ENCODE measurements around the gene NSUN5. TPM values are rescaled to one million over a fixed set of nuclear protein-coding genes. Genes with fewer than 3 reads are reported as not detected.
A peak's percentile ranks its signal among the peaks of the same experiment; 100 is the strongest.
"Not testable (repeated sequence)": the region's sequence is repeated elsewhere in the genome, so short reads cannot be mapped to it uniquely, and the experiment has no call there.

Gene NSUN5
- total RNA-seq, result 19.1 TPM
- long read RNA-seq, transcript NSUN5-204 (10 exons, 1,663 nt), result major isoform, 97 of 123 reads
- long read RNA-seq, partial matches to known transcripts, result 7 of 123 reads
- long read RNA-seq, other reads (novel, unspliced or antisense), result 16 of 123 reads

DNA sequence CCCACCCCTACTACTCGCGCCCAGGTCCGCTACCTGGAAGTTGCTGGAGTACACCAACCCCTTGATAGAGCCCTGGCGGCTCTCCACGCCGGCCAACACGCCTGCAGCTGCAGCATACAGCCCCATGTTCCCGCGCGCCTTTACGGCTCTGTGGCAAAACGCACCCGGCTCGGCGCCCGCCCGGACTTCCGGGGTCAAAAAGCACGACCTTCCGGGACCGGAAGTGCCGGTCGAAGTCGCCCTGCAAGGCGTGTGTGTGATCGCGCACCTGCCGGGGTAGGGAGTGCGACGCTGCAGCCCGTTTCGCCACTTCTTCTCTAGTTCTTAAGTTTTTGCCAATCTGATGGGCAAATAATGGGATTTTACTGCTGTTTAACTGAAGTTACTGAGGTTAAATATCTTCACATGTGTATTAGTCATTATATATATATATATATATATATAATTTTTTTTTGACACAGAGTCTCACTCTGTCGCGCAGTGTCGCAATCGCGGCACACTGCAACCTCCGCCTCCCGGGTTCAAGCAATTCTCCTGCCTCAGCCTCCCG, at the start of gene NSUN5:
Gene NSUN5 (minus strand): TSS at position 162 of the 550 bp plus-strand sequence. CDS start 36 bp downstream, at position 126.
- DNase-seq (ENCODE audit: low spot score), result peak; percentile 96

DNA sequence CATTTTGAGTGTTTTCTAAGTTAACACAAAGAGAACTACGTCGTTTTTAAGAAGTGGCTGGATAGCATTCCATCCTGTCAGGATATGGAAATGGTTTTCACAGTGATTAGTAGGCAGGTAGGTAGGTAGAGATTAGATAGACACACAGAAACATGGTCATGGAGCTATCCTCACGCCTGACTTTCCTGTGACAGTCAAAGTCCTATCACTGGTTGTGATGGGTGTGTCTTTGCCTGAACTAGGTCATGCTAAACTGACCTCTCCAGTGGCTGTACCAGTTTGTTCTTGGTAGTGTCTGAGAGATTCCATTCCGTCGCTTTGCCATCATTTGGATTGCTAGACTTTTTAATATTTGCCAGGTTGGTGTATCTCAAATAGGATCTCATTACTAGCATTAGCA, 47.5 kb upstream of the NSUN5 start:
- no peak for DNase-seq (ENCODE audit: low spot score)

DNA sequence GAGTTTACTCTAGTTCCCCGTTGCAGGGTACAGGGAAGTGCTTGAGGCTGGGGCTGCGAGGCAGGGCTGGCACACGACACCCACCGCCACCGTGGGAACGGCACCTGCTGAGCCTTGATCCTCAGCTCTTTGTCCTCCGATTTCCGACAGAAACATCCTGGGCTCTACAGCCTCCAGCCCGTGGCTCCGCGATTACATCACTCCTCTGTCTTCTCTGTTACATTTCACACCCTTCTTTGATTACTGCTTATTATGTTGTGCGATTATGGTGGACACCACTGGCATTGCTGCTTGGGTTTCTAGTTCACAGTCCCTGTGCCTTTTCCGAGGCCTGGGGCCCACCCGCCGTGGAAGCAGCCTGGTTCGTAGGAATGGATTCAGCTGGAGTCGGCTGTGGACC, 46.2 kb upstream of the NSUN5 start:
- no peak for DNase-seq (ENCODE audit: low spot score)

DNA sequence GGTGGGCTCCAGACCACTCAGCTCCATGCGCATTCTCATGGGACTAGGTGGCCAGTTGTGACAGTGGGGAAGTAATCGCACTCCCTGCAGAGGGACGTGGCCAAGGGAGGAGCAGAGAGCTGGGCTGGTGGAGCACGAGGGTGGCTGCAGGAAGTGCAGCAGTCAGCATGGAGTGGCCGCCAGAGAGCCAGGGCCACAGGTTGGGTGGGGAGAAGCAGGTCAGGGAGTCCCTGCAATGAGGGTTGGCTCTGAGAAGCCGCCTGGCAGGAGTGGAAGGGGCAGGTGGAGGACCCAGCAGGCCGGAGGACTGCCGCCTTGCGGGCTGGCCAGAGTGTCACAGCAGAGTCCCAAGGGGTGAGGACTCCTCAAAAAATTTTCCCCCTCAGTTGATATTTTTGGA, 45.6 kb upstream of the NSUN5 start:
- DNase-seq (ENCODE audit: low spot score), result no peak

DNA sequence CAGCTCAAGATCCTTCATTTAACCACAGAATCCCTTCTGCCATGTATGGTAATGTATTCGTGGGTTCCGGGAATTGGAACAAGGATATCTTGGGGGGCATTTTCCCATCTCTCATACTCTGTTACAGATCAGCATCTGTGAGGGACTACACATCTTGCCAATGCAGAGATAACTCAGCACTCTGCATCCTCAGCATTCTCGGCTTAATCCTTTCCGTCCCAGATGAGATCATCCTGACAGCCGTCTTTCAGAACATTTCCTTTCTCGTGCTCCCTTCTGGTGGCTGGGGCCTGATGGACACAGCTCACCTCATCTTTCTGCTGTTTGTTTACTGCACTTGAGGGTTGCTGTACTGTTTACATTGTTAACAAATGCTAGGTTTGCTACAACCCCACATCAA, 44.6 kb upstream of the NSUN5 start:
- DNase-seq (ENCODE audit: low spot score), result no peak

DNA sequence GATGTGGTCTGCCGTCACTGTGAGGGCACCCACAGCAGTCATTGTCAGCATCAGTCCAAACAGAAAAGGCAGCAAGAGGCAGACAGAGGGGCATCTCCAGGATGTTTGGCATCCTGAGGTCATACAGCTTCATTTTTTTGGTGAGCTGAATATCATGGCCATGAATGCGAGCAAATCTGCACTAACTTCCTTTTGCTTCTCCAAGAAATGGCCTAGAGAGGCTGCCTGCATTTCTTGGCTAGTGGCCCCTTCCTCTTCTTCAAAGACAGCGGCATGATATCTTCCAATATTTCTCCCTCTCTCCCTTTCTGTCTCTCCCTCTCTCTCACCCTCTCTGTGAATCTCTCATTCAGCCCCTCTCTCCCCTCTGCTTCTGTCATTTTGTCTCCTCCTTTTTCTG, 44.2 kb upstream of the NSUN5 start:
- no peak for DNase-seq (ENCODE audit: low spot score)

DNA sequence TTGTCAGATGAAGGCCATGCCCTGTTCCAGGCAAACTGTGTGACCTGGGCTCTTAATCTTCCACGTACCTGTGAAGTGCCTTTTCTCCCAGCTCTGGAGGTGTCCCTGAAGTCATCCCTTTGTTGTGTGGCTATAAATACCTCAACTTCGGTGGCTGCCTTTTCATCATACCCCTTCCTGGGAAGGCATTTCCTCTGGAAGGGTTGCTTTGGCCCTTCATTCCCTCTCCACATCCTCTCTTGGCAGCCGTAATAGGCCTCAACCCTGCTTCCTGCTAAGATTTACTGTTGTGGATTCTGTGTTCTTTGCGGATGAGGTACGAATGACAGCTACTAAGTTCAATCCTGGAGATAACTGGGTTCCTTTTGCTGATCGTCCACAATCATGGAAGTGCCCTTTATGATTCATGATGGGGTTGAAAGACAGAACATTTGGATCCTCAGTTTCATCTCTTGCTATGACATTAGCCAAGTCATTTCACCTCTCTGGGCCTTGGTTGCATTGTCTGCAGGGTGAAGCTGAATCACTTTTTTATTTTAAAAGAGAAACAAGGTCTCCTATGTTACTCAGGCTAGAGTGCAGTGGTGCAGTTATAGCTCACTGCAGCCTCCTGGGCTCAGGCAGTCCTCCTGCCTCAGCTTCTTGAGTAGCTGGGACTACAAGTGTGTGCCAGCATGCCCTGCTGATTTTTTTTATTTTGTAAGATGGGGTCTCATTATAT, 43.0 kb upstream of the NSUN5 start:
- DNase-seq (ENCODE audit: low spot score), result no peak

DNA sequence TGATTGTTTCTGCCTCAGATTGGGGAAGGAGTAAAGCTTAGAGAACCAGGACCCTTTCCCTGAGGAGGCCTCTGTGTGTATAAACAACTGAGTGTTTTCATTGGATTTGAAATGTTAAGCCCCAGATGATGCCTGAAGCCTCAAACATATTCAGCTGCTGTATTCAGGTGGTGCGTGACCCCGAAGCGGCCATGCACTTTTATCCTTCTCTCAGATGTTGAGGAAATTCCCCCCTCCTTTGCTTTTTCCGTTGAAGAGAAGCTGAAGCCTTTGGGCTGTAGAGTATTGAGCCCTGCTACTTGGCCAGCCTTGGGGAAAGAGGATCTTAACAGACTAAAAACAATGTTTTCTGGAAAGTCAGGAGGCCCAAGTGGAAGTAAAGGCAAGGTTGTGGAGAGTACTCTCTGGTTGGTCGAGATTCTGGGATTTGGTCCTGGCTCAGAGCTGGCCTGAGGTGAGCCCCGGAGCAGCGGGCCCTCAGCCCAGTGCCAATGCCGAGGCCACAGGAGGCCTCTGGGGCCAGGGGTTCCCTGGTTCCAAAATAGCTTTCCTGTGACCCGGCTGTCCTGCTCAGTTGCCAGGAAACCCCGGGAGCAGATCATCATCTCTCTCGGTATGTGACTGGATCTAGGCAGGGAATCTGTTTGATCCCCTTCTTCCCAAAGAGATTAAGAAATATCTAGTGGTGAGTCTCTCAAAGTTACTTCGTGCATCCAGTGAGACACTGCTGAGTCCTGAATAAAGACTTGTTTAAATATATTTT, 41.9 kb upstream of the NSUN5 start:
- no peak for DNase-seq (ENCODE audit: low spot score)

DNA sequence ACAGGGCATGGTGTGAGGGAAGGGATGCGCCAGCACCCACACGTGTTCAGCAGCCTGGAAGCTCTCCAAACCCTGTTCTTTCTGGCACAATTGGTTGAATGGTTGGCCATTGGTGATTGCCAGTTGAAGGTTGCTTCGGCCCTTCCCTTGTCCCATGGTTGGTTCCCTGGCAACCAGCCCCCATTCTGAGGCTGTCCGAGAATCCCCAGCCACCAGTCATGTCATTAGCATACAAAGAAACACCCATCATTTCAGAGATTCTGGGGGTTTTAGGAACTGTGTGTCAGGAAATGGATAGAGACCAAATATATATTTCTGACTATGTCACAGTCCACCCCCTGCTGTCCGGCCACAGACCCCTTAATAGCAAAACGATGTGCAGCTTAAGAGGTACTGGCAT, 41.1 kb upstream of the NSUN5 start:
- DNase-seq (ENCODE audit: low spot score), result no peak

DNA sequence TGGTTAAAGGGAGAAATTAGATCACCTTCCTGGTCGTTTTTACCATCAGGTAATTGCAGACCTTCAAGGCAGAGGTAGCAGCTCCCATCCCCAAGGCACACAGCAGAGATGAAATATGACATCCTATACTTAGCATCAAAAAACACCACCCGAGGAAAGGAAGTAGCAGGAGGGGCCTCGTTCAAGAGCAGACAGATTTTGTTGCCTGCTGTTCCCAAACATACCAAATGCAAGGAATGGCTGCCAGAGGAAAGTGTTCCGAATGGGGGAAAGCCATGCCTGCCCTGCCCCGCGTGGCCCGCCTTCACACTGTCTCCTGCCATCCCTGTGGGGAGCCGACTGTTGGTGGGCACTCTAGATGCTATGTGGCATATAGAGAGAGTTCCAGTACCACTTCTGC, 37.3 kb upstream of the NSUN5 start:
- no peak for DNase-seq (ENCODE audit: low spot score)

DNA sequence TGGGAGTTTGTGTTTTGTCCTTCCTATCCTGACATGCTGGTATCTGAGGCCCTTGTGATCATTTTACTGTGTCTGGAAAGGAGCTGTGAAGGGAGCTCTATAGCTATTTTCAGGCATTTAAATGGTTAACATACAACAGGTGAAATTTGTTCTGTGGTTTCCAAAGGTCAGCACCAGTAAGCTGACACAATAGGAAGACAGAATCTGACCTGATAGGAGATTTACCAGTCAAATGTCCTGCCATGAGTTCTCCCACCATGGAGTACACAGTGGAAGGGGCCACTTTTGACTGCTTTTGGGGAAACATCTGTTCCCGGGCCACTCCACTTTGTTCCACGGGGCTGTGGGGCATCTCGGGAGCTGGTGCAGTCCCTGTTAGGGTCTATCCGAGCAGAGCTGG, 36.9 kb upstream of the NSUN5 start:
- DNase-seq (ENCODE audit: low spot score), result no peak

DNA sequence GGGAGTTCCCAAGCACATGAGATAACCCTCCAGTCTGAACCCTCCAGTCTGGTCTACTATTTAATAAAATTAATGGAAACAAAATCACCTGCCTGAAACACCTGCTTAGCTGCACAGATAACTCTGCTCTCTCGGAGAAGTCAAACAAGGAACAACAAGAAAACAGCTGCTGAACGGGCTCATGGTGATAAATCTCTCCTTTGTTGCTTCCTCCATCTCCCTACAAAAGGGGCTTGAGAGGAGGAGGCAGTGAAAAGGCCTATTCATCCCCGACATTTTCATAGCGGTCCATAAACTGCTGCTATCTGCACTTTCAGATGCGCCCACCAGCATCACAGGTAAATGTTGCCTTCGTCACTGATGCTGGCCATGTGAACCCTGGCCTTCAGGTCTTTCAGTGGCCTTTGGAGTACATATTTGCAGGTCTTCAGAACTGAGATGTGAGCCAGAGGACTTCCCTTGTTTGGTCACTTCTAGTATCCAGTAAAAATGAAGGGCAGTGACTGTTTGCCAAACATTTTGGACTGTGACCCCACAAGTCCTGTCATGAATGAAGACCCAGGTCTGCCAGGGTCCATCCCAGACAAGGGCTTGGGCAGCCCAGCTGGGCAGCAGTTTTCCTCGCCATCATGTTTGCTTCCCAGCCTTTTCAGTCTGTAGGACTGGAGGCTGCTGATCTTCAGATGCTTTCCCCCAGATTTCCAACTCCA, 35.2 kb upstream of the NSUN5 start:
- no peak for DNase-seq (ENCODE audit: low spot score)

DNA sequence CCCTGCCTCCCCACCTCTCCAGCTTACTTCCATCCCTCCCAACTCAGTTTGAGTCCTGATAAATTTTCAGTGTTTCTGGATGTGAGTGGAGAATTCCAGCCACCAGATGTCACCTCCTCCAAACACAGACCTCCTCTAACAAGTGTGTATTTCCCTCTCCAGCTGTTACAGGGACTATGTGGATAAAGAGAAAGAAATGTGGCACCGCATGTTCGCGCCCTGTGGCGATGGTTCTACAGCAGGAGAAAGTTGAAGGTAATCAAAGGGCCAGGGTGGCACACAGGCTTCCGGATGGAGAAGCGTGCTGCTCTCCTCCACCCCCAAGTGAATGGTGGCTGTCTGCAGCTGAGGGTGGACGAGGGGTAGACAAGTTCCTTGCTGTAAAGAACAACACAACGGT, 34.0 kb upstream of the NSUN5 start:
- no peak for DNase-seq (ENCODE audit: low spot score)

DNA sequence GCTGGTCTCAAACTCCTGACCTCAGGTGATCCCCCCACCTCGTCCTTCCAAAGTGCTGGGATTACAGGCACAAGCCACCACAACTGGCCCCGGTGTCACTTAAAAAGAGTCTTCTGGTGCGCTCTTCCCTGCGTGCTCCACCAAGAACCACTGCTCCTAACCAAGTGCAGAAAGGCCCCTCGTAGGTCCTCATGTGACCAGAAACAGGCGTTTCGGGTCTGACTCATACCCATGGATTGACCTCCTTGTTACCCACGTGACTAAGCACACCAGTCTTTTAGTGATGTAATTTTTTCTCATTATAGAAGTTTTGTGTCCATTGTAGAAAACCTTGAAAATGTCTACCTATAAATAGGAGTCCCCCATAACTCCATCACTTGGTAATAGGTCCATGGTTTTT, 33.3 kb upstream of the NSUN5 start:
- DNase-seq (ENCODE audit: low spot score), result no peak

DNA sequence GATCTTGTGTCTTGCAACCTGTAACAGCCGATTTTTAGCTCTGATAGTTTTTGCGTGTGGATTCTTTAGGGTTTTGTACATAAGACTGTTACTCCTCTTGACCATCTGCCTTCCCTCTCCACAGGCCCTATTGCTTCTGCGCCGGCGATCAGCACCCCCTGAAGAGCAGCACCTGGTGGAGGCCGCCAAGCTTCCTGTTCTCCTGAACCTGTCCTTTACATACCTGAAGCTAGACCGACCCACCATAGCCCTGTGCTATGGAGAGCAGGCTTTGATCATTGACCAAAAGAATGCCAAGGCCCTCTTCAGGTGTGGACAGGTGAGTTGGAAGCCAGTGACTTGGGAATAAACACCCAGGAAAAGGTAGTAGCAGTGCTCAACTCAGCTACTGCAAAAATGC, 31.9 kb upstream of the NSUN5 start:
- DNase-seq (ENCODE audit: low spot score), result no peak

DNA sequence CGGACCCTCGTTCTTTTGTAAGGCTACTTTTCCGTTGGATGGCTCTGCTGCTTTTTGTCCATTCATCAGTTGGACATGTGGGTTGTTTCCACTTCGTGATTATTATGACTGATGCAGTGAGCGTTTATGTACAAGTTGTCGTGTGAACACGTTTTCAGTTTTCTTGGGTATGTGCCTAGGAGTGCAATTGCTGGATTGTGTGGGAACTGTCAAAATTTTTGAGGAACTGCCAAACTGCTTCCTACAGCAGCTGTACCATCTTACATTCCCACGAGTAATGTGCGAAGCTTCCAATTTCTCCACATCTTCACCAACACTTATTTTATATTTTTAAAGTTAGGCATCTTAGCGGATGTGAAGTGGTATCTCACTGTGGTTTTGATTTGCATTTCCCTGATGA, 29.7 kb upstream of the NSUN5 start:
- no peak for DNase-seq (ENCODE audit: low spot score)

DNA sequence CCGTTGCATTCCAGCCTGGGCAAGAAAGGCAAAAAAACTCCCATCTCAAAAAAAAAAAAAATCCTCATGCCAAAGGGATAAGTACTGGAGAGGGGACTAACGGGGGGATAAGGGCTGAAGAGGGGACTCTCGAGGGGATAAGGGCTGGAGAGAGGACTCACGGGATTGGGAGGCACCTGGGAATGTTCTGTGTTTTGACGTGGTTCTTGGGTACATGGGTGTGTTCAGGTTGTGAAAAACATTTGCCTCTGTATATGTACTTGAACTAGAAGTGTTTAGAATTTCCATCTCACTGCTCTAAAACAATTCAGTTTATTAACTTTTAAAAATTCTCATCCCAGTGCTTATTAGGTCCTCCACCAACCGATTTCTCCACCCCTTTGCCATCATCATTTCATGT, 23.8 kb upstream of the NSUN5 start:
- DNase-seq (ENCODE audit: low spot score), result no peak

DNA sequence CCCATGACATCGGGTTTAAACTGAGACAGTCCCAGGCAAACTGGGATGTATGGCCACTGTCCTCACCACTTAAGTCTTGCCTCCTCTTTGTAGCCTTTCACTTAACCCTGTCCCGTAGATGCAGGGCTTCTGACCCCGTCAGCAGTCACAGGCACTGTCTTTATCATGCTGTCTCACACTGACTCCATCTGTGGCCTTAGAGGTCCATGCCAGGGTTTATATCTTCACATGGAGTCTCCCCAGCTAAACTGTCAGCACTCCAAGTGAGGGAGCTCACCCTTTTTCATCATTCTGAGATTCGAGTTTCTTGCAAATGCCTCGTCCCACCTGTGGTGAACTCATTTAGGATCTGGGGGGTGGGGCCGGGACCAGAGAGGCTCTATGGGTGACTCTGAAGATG, 22.1 kb upstream of the NSUN5 start:
- DNase-seq (ENCODE audit: low spot score), result no peak

DNA sequence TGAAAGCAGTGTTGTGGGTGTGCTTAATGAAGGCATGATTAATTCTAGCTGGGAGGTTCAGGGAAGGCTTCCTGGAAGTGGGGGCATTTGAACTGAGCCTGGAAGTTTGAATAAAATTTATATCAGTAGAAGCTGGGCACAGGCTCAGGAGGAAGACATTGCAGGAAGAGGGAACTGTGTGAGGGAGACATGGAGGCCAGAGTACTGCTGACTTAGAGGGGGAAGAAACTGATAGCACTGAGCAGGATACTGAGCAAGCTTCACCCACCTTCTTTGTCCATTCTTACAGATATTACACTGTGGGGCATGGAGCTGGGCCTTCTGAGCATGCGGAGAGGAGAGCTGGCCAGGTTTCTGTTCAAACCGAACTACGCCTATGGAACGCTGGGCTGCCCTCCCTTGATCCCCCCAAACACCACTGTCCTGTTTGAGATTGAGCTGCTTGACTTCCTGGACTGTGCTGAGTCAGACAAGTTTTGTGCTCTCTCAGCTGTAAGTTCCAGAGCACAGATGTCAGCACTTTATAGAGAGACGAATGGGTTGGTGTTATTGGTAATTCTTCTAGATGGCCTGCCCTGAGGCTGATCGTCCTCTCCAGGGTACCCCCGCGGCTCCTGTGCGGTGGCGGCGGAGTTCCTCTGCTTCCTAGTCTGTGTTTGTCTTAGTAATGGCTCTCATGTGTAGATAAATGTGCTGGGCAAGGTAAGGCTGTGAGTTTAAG, 21.4 kb upstream of the NSUN5 start:
- no peak for DNase-seq (ENCODE audit: low spot score)

DNA sequence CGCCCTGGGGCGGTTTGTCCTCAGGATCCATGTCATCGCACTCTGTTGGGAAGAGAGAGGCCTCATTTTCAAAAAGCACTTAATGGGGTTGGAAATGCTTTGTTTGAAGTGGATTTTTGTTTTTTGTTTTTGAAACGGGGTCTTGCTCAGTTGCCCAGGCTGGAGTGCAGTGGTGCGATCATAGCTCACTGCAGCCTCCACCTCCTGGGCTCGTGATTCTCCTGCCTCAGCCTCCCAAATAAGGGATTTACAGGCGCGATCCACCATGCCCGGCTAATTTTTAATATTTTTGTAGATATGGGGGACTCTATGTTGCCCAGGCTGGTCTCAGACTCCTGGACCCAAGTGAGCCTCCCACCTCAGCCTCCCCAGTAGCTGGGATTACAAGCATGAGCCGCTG, 20.1 kb upstream of the NSUN5 start:
- DNase-seq (ENCODE audit: low spot score), result no peak

DNA sequence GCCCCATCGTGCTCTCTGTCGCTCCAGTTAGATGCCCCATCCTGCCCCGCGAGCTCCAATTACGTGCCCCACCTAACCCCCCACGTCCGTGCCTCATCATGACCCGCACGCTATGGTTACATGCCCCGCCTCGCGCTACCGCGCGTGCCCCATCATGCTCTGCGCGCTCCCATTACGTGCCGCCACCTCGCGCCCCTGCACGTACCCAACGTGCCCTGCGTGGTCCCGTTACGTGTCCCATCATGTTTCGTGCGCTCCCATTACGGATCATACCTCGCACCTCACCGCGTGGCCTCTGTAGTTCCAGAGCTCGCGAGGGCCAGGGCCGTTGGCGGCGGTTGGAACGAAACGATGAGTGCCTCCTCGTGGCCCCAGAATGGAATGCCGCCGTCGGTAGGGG, 19.3 kb upstream of the NSUN5 start, which contains the start of the genes FKBP6 and TRIM50:
Gene FKBP6 (plus strand): TSS at position 240 of the 400 bp plus-strand sequence. CDS start 268 bp downstream, outside the sequence.
Gene TRIM50 (minus strand): TSS at position 161 of the 400 bp plus-strand sequence. CDS start 3,295 bp downstream, outside the sequence.
- DNase-seq (ENCODE audit: low spot score), result not testable (repeated sequence)

Data from mesenteric fat pad (tissue), 1 donor.